Suprapubic skin (tissue), 4 donors: ENCODE data around the gene BBIP1. TPM values are rescaled to one million over a fixed set of nuclear protein-coding genes. Genes with fewer than 3 reads are reported as not detected.
A peak's percentile ranks its signal among the peaks of the same experiment; 100 is the strongest.

Experiments
- DNase-seq, 2 donors: peaks; one replicate each; pipeline ENCODE4 v3.0.0-alpha.2; 2019; ENCODE audit warnings: low spot score in 2 of 2
- H3K27ac ChIP-seq: fragments of 200-600 bp; sonication (generic); one replicate; pipeline ENCODE4 v1.5.1; 2019
- H3K27me3 ChIP-seq: fragments of 200-600 bp; sonication (generic); one replicate; pipeline ENCODE4 v1.5.1; 2019
- H3K36me3 ChIP-seq: fragments of 200-600 bp; sonication (generic); one replicate; pipeline ENCODE4 v1.5.1; 2019
- H3K4me1 ChIP-seq: fragments of 200-600 bp; sonication (generic); one replicate; pipeline ENCODE4 v1.5.1; 2019
- H3K4me3 ChIP-seq: fragments of 200-600 bp; sonication (generic); one replicate; pipeline ENCODE4 v1.5.1; 2019; ENCODE audit warnings: mild to moderate bottlenecking
- H3K9me3 ChIP-seq: fragments of 200-600 bp; sonication (generic); one replicate; pipeline ENCODE4 v1.5.1; 2019
- EP300 ChIP-seq: sonication (generic); formaldehyde crosslinking; IDR thresholded peaks from one replicate; pipeline ENCODE4 v1.6.1; 2017; ENCODE audit warnings: antibody characterized with exemption
- POLR2A ChIP-seq, 2 donors: fragments of 450-650 bp; IDR thresholded peaks; one replicate each; pipeline ENCODE4 v1.6.1; 2017; ENCODE audit warnings: antibody characterized with exemption in 2 of 2, mild to moderate bottlenecking in 2 of 2, moderate library complexity in 2 of 2
- POLR2AphosphoS5 ChIP-seq, 3 donors: sonication (generic); formaldehyde crosslinking; IDR thresholded peaks; one replicate each; pipeline ENCODE4 v1.6.1; 2017; ENCODE audit warnings: antibody characterized with exemption in 3 of 3
- WGBS: methylation state at CpG from one replicate; pipeline ENCODE4 v1.1.5; 2018; 5-methylcytosine and 5-hydroxymethylcytosine counted together
- total RNA-seq, 4 donors: library from RNA; depleted of rRNA; stranded (reverse); fragments of >200 nt; gene quantifications; one replicate each; pipeline ENCODE4 v1.1.0, GENCODE V29; 2016
- TF ChIP-seq, protein P1 (sequence below), 2 donors: fragments of 200-600 bp in 1 of 2; fragments of 450-650 bp in 1 of 2; sonication (generic) in 1 of 2; IDR thresholded peaks; one replicate each; pipeline ENCODE4 v1.5.1; 2016 to 2019; ENCODE audit warnings: antibody characterized with exemption in 2 of 2, mild to moderate bottlenecking in 1 of 2, moderate library complexity in 1 of 2

The BBIP1 gene
- total RNA-seq, 4 donors from 2014 or later = 6.5 to 14.0 (median 10.3) TPM

DNA sequence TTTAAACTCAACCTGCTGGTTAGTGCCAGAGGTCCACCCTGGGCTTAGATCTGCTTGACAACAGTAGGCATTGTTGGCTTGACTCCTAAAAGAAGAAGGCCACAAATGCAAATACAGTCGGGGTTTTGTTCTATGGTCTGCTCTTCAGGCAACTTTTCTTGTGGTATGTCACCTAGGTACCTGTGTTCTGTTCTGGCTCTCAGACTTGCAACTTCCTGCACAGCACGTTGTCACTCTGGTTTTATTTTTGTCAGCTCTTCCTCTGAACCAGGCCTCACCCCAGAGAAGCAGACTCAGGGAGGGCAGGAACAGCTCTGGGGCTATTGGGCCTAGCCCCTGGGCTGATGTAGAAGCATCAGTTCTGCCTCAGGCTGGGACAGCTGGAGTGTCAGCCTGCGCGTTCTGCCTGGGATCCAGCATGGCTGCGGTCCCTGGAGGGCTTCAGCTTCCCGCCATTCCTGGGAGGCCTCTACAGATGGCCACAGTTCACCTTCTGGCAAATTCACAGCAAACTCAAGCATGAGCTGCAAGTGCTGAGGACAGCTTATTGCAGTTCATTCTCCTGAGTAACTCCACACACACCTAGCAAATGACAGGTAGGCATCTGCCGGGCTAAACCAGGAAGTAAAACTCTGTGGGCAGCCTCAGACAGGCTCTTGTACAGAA, 58.3 kb downstream of the BBIP1 start:
- no peak for DNase-seq
- WGBS = 38% methylated on average over 7 of the region's 7 CpGs
- Histone ChIP-seq H3K27me3 (no peaks in the 10 kb centered on the region), H3K4me3 (no peak overlapping the region), H3K36me3 (no peaks in the 10 kb centered on the region), H3K27ac (peak overlapping the region; percentile 84), H3K9me3 (no peaks in the 10 kb centered on the region), H3K4me1 (peaks cover 83% of the 10 kb centered on the region)
- TF ChIP-seq EP300 (no peak), POLR2AphosphoS5 (IDR thresholded peaks at IDR 0.05) (no peak), POLR2A (IDR thresholded peaks at IDR 0.05) (no peak)
- TF ChIP-seq, protein P1, sequence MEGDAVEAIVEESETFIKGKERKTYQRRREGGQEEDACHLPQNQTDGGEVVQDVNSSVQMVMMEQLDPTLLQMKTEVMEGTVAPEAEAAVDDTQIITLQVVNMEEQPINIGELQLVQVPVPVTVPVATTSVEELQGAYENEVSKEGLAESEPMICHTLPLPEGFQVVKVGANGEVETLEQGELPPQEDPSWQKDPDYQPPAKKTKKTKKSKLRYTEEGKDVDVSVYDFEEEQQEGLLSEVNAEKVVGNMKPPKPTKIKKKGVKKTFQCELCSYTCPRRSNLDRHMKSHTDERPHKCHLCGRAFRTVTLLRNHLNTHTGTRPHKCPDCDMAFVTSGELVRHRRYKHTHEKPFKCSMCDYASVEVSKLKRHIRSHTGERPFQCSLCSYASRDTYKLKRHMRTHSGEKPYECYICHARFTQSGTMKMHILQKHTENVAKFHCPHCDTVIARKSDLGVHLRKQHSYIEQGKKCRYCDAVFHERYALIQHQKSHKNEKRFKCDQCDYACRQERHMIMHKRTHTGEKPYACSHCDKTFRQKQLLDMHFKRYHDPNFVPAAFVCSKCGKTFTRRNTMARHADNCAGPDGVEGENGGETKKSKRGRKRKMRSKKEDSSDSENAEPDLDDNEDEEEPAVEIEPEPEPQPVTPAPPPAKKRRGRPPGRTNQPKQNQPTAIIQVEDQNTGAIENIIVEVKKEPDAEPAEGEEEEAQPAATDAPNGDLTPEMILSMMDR (IDR thresholded peaks at IDR 0.05) = no peak

DNA sequence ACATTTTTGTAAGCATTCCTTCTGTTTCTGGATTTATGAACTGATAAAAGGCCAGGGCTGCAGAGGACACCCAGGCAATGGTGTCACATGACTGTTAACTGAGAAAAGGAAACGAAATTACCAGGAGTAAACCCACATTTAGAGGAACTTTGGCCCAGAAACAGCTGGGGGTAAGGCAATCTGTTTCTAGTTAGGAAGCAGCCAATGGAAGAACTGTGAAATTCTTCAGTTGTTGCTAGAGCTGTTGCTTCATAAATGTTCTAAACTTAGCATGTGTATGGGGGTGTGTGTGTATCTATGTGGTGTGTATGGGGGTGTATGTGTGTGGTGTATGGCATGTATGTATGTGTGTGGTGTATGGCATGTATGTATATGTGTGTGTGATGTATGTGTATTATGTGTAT, 59.0 kb downstream of the BBIP1 start:
- Histone ChIP-seq H3K4me3 (no peak overlapping the region), H3K36me3 (no peaks in the 10 kb centered on the region), H3K27ac (peak overlapping the region; percentile 84), H3K27me3 (no peaks in the 10 kb centered on the region), H3K9me3 (no peaks in the 10 kb centered on the region), H3K4me1 (peaks cover 76% of the 10 kb centered on the region)
- WGBS = 36% methylated on average over 1 of the region's 1 CpG
- no peak for DNase-seq
- no peak for TF ChIP-seq EP300
- TF ChIP-seq POLR2AphosphoS5 (IDR thresholded peaks at IDR 0.05) = peak in 1 of 3 donors; percentile 46

- TF ChIP-seq POLR2A (IDR thresholded peaks at IDR 0.05) = no peak
- no peak for TF ChIP-seq POLR2AphosphoS5 (IDR thresholded peaks at IDR 0.05)
- TF ChIP-seq EP300 = no peak
- TF ChIP-seq, protein P1 (IDR thresholded peaks at IDR 0.05) = no peak
- peaks cover 71% of the 10 kb centered on the region for H3K4me1 ChIP-seq
- 61% methylated on average over 6 of the region's 6 CpGs for WGBS
These were observed 59.6 kb downstream of the BBIP1 start for GRCh38 chr10:110859206-110859972.

GRCh38 chr10:110858297-110858934, 60.6 kb downstream of the BBIP1 start:
- H3K4me1 ChIP-seq = peaks cover 66% of the 10 kb centered on the region

More at GRCh38 chr10:110859206-110859972, 59.6 kb downstream of the BBIP1 start:
- Histone ChIP-seq H3K27ac (peak overlapping the region; percentile 84), H3K27me3 (no peaks in the 10 kb centered on the region), H3K9me3 (no peaks in the 10 kb centered on the region), H3K4me3 (no peak overlapping the region), H3K36me3 (no peaks in the 10 kb centered on the region)
- no peak for DNase-seq

More at GRCh38 chr10:110858297-110858934, 60.6 kb downstream of the BBIP1 start:
- no peaks in the 10 kb centered on the region for H3K36me3 ChIP-seq
- no peaks in the 10 kb centered on the region for H3K27me3 ChIP-seq
- TF ChIP-seq POLR2A (IDR thresholded peaks at IDR 0.05) (no peak), EP300 (no peak), POLR2AphosphoS5 (IDR thresholded peaks at IDR 0.05) (no peak)
- TF ChIP-seq, protein P1 (IDR thresholded peaks at IDR 0.05) = no peak
- 52% methylated on average over 1 of the region's 1 CpG for WGBS
- DNase-seq = no peak
- H3K27ac ChIP-seq = peak overlapping the region; percentile 83
- no peak overlapping the region for H3K4me3 ChIP-seq
- H3K9me3 ChIP-seq = no peaks in the 10 kb centered on the region
